Measurements from ENCODE around the gene VPS4B. TPM values are rescaled to one million over a fixed set of nuclear protein-coding genes. Genes with fewer than 3 reads are reported as not detected.

VPS4B gene
- total RNA-seq, 6 experiments from 2014 or later: 55.5 to 69.3 (median 60.1) TPM

DNA sequence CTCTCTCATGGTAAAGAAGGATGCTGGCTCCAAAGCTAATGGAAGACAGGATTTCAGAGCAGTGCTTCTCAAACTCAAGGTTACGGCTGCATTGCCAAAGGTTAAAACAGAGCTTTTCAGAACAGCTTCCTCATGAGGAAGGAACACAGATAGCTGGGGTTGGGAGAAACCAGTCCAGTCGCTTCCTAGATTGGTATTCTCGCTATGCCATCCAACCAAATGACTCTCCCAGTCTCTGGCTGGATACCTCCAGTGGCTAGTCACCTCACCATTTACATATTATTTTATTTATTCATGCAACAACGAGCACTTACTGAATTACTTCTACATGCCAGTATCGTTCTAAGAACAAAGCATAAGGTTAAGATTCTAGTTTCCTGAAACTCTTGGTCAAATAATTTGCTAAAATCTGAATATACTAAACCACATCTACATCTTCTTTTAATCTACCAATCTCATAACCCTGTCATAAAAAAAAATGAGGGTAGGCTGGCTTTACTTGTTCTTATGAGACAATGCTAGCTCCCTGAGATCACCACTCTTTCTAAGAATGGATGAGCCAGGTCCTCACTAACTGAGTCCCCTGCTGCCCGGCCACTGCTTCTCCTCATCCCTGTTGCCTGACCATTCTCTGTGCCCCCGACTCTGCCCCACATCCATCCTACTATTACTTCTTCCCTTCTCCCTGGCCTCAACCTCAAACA lies 75.6 kb downstream of the VPS4B start:
- Mint-ChIP-seq H3K27me3 (ENCODE audit: insufficient read depth) (no peaks in the 10 kb centered on the region; the same call in 1 of the 2 replicates), H3K27ac (peak overlapping the region; percentile 67), H3K4me1 (ENCODE audit: low read depth) (peaks cover 23% of the 10 kb centered on the region), H3K9me3 (no peaks in the 10 kb centered on the region), H3K4me3 (no peak overlapping the region), H3K36me3 (ENCODE audit: low read depth) (peaks cover 38% of the 10 kb centered on the region)
- TF ChIP-seq, protein P1, sequence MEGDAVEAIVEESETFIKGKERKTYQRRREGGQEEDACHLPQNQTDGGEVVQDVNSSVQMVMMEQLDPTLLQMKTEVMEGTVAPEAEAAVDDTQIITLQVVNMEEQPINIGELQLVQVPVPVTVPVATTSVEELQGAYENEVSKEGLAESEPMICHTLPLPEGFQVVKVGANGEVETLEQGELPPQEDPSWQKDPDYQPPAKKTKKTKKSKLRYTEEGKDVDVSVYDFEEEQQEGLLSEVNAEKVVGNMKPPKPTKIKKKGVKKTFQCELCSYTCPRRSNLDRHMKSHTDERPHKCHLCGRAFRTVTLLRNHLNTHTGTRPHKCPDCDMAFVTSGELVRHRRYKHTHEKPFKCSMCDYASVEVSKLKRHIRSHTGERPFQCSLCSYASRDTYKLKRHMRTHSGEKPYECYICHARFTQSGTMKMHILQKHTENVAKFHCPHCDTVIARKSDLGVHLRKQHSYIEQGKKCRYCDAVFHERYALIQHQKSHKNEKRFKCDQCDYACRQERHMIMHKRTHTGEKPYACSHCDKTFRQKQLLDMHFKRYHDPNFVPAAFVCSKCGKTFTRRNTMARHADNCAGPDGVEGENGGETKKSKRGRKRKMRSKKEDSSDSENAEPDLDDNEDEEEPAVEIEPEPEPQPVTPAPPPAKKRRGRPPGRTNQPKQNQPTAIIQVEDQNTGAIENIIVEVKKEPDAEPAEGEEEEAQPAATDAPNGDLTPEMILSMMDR (IDR thresholded peaks at IDR 0.05): no peak
- no peak for DNase-seq

DNA sequence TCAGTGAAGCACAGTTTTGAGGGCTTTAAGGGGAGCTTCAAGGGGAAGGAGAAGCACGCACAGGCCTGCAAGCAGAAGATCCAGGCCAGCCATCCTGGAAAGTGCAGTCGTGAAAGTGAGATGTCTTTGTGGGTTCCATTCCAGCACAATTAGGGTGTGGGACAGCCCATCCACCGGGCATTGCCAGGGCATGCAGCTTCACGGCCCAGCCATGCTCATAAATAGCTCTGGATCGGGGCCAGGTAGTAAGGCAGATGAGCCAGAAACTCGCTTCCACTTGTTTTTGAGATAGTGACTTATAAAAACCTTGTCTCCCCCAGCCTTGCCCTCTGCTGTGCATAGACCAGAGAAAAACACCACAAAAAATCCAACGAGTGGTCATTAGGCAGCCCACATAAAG lies 76.2 kb downstream of the VPS4B start:
- DNase-seq: peak; percentile 52
- Mint-ChIP-seq H3K27ac (peak overlapping the region; percentile 67), H3K4me3 (no peak overlapping the region), H3K36me3 (ENCODE audit: low read depth) (peaks cover 42% of the 10 kb centered on the region), H3K9me3 (no peaks in the 10 kb centered on the region), H3K4me1 (ENCODE audit: low read depth) (peaks cover 23% of the 10 kb centered on the region), H3K27me3 (ENCODE audit: insufficient read depth) (no peaks in the 10 kb centered on the region; the same call in 1 of the 2 replicates)
- TF ChIP-seq, protein P1 (IDR thresholded peaks at IDR 0.05): no peak

DNA sequence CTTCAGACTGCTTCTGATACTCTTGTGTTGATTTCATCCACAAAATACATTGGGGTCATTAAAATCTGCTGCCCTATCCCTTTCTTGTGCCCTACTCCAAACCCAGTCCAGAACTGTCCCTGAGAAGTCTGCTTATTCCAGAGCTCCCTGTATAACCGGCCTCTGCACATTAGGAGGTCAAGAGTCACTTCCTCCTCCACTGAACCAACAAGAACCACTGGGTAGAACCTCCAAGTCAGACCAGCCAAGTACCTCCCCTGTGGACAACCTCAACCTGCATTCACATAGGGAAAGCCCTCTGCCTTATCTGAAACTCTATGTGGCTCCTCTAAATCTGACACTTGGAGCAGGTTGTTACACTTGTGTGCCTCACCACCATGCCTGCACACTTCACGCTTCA lies 77.4 kb downstream of the VPS4B start:
- Mint-ChIP-seq H3K9me3 (no peaks in the 10 kb centered on the region), H3K27ac (no peak overlapping the region), H3K27me3 (ENCODE audit: insufficient read depth) (no peaks in the 10 kb centered on the region; the same call in 1 of the 2 replicates), H3K36me3 (ENCODE audit: low read depth) (peaks cover 44% of the 10 kb centered on the region), H3K4me1 (ENCODE audit: low read depth) (peaks cover 23% of the 10 kb centered on the region), H3K4me3 (no peak overlapping the region)
- TF ChIP-seq, protein P1 (IDR thresholded peaks at IDR 0.05): no peak
- DNase-seq: no peak

DNA sequence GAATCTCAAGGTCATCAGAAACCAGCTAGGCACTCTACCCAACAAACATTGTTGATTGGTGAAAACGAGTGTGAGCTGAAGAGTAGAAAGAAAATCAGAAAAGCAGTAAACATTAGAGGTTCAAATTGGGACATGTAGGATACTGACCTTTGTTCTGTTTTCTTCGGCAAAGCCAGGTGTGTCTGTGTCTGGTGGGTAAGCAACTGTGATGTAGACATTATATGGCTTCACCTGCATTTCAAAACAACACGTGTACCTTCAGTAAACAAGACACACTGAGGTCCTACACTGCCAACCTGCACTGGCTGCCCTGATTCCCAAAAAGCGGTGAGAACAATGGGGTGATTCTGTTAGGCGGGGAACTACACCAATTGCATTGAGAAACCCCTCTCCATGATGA lies 78.0 kb downstream of the VPS4B start:
- no peaks in the 10 kb centered on the region for H3K9me3 Mint-ChIP-seq

DNA sequence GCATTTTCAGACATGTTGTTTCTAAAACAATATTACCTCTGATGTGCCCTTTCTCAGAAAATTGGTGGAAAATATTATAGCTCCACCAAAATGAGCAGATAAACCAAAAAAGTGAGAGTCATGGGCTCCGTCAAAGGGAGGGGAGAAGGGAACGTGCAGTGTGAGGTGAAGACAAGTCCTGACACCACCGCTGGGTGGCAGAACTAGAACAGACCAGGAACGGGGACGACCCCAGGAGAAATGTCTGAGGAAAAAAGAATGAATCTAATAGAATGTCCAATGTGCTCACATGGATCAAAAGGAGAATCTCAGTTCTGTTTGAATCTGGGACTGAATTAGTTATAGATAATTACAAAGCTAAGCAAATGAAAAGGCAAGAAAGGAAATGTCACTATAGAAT lies 80.1 kb downstream of the VPS4B start:
- no peak for DNase-seq
- Mint-ChIP-seq H3K27me3 (ENCODE audit: insufficient read depth) (no peaks in the 10 kb centered on the region), H3K27ac (no peak overlapping the region), H3K9me3 (no peaks in the 10 kb centered on the region), H3K4me3 (no peak overlapping the region), H3K36me3 (ENCODE audit: low read depth) (peaks cover 47% of the 10 kb centered on the region), H3K4me1 (ENCODE audit: low read depth) (peaks cover 26% of the 10 kb centered on the region)
- TF ChIP-seq, protein P1 (IDR thresholded peaks at IDR 0.05): peak; percentile 69

More for the DNA sequence above, 78.0 kb downstream of the VPS4B start:
- Mint-ChIP-seq H3K4me1 (ENCODE audit: low read depth) (peaks cover 23% of the 10 kb centered on the region), H3K27ac (no peak overlapping the region), H3K27me3 (ENCODE audit: insufficient read depth) (no peaks in the 10 kb centered on the region; the same call in 1 of the 2 replicates), H3K36me3 (ENCODE audit: low read depth) (peaks cover 38% of the 10 kb centered on the region), H3K4me3 (no peak overlapping the region)
- DNase-seq: no peak
- TF ChIP-seq, protein P1 (IDR thresholded peaks at IDR 0.05): no peak

Measured in HFFc6 (cell line).